ENCODE results near the gene GYS1.

DNA sequence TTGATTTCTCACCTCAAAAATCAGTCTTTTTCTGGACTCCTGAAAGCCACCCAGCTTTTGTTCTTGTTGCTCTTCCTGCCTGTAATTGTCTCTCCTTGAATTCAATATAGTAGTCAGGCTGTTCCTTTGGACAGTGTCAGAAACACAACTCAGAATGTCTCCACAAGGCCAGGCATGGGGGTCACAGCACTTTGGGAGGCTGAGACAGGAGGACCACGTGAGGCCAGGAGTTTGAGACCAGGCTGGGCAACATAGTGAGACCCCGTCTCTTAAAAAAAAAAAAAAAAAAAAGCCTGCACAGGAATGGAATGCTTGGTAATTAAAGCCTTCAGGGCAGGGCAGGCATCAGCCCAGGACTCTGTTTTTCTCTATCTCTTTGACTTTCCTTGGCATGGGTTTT, 47.3 kb downstream of the GYS1 start:
- TF ChIP-seq POLR2AphosphoS5 (IDR thresholded peaks at IDR 0.05) (no peak), EP300 (IDR thresholded peaks at IDR 0.05; ENCODE audit: low read depth) (no peak)
- TF ChIP-seq, protein P1, sequence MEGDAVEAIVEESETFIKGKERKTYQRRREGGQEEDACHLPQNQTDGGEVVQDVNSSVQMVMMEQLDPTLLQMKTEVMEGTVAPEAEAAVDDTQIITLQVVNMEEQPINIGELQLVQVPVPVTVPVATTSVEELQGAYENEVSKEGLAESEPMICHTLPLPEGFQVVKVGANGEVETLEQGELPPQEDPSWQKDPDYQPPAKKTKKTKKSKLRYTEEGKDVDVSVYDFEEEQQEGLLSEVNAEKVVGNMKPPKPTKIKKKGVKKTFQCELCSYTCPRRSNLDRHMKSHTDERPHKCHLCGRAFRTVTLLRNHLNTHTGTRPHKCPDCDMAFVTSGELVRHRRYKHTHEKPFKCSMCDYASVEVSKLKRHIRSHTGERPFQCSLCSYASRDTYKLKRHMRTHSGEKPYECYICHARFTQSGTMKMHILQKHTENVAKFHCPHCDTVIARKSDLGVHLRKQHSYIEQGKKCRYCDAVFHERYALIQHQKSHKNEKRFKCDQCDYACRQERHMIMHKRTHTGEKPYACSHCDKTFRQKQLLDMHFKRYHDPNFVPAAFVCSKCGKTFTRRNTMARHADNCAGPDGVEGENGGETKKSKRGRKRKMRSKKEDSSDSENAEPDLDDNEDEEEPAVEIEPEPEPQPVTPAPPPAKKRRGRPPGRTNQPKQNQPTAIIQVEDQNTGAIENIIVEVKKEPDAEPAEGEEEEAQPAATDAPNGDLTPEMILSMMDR (IDR thresholded peaks at IDR 0.05), result no peak
